HG02870 (cell line): Measurements from ENCODE around the gene FBLIM1.

Source experiments
- ATAC-seq: cut with Tn5 transposase; IDR thresholded peaks from one replicate; pipeline ENCODE4 v1.9.1; 2021; ENCODE audit warnings: mild to moderate bottlenecking, moderate library complexity; ENCODE audit not compliant: unreplicated experiment

FBLIM1 gene

GRCh38 chr1:15765495-15766194 lies 7.0 kb downstream of the FBLIM1 start:
- ATAC-seq: no peak

DNA sequence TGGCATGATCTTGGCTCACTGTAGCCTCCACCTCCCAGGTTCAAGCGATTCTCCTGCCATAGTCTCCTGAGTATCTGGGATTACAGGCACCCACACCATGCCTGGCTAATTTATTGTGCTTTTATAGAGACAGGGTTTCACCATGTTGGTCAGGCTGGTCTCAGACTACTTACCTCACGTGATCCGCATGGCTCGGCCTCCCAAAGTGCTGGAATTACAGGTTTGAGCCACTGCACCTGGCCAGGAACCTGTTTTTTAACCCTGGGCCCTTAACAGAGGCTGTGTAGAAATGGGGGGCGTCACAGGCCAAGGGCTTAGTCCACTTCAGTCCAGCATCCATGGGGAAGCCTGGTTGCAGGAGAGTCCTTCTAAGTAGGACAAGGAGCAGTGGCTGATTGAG lies 9.3 kb downstream of the FBLIM1 start:
- no peak for ATAC-seq

GRCh38 chr1:15768388-15768787 lies 9.8 kb downstream of the FBLIM1 start:
- no peak for ATAC-seq

- ATAC-seq: no peak
These were observed 11.8 kb downstream of the FBLIM1 start for GRCh38 chr1:15770313-15770962.

DNA sequence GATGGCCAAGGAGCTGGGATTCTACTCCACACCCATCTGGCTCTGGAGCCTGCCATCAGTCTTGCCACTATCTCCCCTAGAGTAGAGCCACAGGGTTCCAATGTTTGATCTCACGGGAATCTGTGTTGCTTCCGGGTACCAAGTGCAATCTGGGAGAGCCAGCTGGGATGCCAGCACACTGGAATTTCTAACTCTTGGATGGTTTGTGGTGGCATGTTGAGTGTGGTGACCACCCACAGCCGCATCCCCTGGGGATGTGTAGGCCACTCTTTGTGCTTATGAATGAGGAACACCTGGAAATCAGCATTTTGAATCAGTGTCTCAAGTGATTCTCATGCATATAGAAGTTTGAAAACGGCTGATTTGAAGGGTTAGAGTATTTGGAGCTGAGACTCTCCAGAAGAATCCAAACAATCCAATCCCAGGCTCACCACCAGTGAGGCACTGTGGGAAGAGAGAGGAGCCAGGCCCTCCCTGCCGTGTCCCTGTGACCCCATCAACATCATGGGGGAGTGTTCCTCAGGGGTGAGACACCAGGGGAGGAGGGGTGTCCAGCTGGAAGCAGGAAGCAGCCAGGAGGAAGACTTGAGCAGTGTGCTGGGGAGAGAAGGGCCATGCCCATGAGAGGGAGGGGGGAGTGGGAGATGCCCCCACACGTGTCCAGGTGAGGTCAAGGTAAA lies 13.4 kb downstream of the FBLIM1 start:
- ATAC-seq: no peak

DNA sequence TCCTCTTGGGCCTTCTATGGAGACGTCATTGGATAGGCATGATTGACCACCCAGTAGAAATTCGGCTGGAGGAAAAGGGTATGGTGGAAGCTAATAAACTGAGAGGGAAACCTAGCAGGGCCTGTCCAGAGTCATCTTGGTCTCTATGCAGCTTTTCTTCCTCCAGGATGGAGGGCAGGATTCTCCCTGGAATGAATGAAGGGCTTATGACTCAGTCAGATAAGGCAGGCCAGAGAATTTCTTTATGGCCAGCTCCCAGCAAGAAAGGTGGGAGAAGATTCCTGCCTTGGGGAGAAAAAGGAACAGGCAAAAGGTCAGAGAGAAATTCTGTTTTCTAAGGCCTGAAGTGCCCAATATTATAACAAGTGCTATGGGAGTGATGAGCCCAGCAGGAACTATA lies 17.1 kb downstream of the FBLIM1 start:
- no peak for ATAC-seq

- no peak for ATAC-seq
These were observed 19.5 kb downstream of the FBLIM1 start for GRCh38 chr1:15777909-15778707.

GRCh38 chr1:15785683-15786082 lies 27.1 kb downstream of the FBLIM1 start:
- ATAC-seq: no peak

- ATAC-seq: no peak
These were observed 28.0 kb downstream of the FBLIM1 start for GRCh38 chr1:15786581-15786980.

DNA sequence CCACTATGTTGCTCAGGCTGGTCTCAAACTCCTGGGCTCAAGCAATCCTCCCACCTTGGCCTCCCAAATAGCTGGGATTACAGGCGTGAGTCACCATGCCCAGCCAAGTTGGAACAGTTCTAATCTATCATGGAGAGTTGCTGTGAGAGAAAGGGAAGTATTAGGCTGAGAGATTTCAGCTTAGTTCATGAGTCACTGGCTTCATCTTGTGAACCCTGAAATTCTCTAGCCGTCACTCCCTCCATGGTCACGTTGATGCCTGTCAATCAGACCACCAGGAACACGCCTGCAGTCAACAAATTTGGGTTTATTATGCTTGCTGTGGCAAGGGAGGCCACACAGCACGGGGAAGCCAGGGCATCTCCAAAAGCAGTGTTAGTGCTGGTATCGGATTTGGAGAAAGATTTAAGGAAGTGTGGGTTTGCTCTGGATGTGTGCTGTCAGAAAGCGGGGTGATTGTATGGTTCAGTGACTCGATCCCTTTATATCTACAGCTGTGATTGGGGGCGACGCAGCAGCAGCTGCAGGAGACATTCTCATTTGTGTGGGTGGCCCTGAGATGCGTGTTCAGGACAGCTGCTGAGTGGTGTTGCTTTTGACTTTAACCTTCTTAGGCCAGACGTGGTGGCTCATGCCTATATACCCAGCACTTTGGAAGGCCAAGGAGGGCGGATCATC lies 30.2 kb downstream of the FBLIM1 start:
- ATAC-seq: no peak

GRCh38 chr1:15796086-15796462 lies 37.5 kb downstream of the FBLIM1 start:
- no peak for ATAC-seq

GRCh38 chr1:15797614-15798390 lies 39.2 kb downstream of the FBLIM1 start:
- no peak for ATAC-seq

DNA sequence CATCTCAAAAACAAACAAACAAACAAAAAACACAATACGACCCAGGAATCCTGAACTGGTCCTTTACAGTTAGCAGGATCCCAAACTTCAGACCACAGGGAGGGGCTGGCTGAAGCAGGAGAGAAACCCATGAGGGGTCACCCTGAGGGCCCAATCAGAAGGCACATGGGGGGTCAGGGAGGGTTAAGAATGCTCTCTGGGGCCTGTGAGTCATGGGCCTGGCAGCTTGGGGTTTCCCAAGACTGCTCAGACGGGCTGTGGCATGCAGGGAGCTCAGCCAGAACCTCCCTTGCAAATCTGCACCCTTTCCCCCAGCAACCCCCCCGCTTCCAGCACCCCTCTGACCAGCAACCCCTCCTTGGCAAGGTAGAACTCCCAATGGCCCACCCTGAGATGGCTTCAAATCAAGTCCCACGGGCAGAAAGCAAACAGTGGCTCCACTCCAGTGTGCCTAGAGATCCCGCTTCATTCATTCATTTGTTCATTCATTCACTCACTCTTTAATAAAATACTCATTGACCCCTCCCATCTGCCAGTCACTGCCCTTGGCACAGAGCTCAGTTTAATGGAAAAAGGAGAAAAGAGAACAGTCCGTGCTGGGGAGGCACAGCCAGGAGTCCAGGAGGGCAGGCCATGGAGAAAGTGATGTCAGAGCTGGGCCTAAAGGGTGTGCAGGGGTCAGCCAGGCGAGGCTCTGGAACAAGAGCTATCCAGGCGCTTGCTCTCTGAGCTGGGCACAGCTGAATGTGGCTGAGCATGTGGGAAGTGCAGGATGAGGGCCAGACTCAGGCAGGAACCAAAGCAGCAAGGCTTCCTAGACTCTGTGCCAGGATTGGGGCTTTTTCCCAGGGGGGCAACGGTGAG lies 40.6 kb downstream of the FBLIM1 start:
- ATAC-seq: no peak

DNA sequence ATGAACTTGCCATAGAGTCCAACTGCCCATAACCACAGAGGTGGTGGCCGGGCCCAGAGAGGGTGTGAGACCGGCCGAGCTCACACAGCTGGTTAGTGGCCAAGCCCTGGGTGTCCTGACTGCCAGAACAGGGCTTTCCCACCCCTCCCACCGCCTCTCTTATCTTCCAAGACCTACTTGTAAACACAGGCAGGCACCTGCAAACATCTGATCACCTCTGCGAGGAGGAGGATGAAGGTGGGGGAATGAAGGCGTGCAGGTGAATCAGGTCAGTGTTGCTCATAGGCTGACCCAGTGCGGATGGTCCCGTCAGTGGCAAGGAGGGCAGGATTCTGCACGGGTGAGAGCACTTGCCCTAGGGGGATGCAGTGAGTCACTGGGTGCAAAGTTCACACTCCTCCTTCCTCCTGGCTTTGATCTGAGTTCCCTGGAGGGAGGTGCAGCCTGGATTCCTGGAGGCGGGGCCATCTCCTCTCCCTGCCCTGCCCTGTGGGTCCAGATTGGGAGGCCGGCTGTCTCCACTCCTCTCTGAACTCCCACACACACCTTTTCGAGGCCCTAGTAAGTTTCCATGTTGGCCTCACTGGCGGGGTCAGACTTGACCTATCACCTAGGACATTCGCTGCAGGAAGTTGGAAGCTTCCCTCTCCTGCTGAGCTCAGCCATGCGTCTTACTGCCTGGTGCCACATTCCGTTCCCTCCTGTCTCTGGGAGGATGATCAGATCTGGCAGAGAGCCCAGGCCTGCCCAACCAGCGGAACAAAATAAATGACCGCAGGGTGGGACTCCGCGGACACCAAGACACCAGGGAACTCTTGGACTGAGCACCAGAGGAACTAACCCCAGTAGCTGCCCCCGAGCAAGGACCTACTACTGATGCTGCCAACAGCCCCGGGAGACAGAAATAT lies 41.6 kb downstream of the FBLIM1 start:
- ATAC-seq: no peak

DNA sequence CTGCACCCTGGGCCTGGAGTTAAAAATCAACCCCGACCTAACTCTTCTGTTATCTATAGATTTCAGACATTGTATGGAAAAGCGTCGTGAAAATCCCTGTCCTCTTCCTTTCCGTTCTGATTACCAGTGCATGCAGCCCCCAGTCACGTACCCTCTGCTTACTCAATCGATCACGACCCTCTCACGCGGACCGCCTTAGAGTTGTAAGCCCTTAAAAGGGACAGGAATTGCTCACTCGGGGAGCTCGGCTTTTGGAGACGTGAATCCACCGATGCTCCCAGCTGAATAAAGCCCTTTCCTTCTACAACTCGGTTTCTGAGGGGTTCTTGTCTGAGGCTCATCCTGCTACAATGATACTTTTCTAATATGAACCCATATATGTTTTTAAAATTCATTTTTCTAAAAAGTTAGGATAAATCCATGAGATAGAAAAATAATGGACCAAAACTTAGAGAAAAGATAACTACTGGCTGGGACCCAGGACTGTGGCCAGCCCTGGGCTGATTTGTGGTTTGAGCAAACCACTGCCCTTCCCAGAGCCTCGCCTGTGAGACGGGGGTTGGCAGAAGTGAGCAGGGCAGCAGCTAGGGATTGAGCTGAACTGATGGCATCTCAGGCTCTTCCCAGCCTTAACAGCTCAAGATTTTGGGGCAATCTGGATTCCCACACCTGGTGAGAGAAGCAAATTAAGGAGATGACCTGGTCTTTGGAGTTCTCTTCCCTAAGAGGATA lies 43.8 kb downstream of the FBLIM1 start:
- no peak for ATAC-seq

DNA sequence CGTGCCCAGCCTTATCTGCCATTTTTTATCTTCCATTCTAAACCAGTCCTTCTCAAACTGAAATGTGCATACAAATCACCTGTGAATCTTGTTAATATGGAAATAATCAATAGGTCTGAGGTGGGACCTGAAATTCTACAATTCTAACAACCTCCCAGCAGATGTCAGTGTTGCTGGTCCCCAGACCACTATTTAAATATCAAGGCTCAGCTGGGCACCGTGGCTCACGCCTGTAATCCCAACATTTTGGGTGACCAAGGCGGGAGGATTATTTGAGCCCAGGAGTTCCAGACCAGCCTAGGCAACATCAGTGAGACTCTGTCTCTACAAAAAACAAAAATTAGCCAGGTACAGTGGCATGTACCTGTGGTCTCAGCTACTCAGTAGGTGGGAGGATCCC lies 44.8 kb downstream of the FBLIM1 start:
- no peak for ATAC-seq

DNA sequence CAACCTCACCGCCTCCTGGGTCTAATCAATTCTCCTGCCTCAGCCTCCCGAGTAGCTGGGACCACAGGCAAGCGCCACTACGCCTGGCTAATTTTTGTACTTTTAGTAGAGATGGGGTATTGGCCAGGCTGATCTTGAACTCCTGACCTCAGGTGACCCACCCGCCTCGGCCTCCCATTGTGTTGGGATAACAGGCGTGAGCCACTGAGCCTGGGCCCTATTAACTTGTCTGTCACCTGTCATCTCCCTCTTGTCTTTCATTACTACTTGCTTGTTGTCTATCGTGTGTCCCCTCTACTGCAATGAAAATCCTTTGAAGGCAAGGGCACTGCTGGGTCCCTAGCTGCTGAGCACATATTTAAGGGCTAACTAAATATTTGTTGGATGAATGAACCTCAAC lies 45.5 kb downstream of the FBLIM1 start:
- ATAC-seq: no peak
